Forelimb muscle (tissue), 1 donor: ENCODE data around the gene LRRC23. TPM values are rescaled to one million over a fixed set of nuclear protein-coding genes. Genes with fewer than 3 reads are reported as not detected.

Experiments used
- DNase-seq: peaks from one replicate; pipeline ENCODE4 v3.0.0-alpha.2; 2013; ENCODE audit warnings: low read depth
- polyA plus RNA-seq: library from polyadenylated mRNA; unstranded; fragments of 120-200 nt; gene quantifications from one replicate; pipeline ENCODE4 v1.2.1, GENCODE V29; 2013; ENCODE audit not compliant: insufficient read length

Gene LRRC23
- polyA plus RNA-seq, 1 donor = 10.5 TPM

DNA sequence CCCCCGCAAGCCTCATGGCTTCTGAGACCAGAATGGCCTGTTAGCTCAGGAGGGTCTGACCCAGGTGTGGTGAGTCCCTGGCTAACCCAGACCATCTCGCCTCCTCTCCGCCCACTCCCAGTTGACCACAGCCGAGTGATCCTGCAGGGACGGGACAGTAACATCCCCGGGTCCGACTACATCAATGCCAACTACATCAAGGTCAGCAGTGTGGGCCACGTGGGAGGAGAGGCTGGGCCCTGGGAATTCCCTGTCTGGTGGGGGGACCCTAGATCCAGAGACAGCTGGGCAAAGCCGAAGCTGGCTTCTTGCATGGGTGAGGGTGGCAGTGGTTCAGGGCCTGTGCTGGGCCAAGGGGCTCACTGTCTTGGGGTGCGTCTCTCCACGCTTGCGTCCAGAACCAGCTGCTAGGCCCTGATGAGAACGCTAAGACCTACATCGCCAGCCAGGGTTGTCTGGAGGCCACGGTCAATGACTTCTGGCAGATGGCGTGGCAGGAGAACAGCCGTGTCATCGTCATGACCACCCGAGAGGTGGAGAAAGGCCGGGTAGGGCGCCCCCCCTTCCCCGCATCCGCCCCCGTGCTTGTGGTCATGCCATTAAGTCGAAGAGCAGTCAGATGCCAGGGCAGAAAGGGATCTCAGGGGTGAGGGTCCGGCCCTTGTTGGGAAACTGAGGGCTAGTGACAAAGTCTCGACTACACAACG lies 51.6 kb downstream of the LRRC23 start:
- DNase-seq = no peak

DNA sequence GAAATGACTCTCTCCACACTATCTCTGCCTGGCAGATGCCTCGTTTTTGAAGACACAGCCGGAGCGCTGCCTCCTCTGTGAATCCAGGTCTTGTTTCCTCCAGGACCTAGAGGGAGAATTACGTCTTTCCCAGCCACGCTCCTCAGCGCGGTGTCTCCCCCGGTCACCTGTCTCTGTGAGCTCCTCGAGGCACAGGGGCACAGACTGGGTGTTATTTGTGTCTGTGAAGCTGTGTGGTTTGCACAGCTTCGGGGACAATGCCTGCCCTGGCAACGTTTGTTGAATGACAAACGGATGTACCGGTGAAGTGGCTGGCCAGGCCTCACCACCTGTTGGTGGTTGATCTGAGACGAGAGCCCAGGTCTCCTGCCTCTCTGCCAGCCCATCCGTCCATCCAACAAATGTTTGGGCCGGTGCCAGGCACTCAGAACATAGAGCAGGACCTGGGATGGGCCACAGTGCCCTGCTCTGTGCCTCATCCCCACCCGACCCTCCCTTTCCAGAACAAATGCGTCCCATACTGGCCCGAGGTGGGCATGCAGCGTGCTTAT lies 52.6 kb downstream of the LRRC23 start:
- no peak for DNase-seq

DNA sequence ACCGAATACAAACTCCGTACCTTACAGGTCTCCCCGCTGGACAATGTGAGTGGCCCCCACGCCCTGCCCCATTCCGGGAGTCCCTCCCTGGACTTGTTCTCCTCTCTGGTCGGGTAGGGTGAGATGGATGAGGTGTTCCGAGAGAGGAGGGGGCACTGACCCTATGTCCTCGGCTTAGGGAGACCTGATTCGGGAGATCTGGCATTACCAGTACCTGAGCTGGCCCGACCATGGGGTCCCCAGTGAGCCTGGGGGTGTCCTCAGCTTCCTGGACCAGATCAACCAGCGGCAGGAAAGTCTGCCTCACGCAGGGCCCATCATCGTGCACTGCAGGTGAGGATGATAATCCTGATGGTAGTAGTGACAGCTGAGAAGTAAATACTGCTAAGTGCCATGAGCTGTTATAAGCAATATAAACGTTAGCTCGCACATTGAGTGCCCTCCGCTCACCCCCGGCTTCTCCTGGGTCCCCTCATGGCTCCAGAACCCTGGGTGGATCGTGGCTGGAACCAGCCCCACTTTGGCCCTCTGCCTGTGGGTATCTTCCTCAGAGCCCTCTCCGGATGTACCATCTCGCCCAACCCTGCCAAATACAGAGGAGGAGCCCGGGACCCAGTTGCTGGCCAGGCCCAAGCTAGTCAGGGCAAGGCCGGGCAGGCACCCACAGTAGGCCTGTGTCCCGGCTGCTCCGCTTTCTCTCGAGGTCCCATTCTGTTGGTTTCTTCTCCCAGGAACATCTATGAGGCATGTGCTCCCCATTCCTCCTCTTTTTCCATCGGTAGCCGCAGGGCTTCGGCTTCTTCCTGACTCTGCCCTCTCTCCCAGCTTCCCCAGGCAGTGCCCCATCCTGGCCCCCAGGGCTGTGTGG lies 53.4 kb downstream of the LRRC23 start:
- no peak for DNase-seq

DNA sequence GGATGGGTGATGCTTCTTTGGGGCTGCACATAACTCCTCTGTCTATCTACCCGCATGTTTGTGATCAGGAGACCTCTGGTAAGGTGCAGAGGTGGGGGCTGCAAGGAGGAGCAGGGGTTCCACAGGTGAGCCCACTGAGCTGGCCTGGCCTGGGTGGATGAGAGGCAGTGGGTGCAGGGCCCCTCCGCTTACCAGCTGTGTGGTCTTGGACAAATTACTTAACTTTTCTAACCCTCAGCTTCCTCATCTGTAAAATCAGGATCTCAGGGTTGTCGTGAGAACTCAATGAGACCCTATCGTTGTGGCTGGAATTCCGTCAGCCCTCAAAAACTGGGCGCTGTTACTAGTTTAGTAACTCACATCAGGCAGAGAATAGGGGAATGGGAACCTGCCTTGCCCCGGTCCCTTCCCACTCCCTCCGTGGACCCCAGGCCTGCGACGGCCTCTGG lies 54.0 kb downstream of the LRRC23 start:
- no peak for DNase-seq

DNA sequence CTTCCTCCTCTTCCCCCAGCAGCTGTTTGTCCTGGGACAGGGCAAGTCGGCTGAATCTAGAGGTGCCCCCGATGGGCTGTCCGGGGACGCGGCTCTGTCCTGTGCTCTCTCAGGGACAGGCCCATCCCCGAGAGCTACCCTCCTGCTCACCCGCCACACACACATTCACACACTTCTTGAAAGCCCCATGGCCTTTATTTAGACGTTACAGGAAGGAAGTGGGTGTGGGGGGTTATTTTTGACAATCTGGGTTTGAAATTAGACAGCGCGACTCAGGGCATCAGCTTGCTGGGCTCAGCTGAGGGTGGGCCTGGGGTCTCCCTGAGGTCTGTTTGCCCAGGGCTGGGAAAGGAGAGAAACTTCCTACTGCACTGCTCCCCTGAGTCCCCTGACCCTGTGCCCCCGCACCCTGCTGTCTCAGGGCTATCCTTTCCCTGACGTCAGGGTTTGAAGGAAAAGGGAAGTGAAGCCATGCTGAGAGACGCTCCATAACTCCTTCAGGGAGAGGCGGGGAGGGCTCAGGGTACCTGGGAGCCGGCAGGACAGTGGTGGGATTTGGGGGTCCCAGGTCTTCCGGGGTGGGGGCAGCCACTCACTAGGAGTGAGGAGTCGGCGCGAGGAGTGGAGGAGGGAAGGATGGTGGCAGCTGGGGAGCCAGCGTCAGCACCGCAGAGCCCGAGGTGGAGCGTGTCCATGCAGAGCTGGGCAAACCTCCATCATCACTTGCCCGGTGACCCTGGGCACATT lies 54.6 kb downstream of the LRRC23 start:
- DNase-seq = no peak

DNA sequence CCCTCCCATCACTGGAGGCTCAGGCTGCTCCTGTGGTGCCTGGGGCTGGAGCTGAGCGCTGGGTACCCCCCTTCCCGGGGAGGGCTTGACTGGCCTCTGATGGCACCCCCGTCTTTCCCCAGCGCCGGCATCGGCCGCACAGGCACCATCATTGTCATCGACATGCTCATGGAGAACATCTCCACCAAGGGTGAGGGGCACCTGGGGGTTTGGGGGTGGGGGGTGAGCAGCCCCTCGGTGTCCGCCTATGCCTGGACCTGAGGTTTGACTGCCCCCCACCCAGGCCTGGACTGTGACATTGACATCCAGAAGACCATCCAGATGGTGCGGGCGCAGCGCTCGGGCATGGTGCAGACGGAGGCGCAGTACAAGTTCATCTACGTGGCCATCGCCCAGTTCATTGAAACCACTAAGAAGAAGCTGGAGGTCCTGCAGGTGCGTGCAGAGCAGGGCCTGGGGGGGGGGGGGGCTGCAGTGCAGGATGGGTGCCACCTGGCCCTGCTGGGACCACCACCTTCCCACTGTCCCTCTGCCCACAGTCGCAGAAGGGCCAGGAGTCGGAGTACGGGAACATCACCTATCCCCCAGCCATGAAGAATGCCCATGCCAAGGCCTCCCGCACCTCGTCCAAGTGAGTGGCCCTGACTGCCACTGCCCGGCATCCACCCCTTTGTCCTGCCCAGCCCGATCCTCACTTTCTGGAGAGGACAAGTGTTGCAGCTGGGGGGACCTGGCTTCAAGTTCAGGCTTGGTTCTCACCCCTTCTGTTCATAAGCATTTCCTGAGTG lies 55.4 kb downstream of the LRRC23 start:
- no peak for DNase-seq

DNA sequence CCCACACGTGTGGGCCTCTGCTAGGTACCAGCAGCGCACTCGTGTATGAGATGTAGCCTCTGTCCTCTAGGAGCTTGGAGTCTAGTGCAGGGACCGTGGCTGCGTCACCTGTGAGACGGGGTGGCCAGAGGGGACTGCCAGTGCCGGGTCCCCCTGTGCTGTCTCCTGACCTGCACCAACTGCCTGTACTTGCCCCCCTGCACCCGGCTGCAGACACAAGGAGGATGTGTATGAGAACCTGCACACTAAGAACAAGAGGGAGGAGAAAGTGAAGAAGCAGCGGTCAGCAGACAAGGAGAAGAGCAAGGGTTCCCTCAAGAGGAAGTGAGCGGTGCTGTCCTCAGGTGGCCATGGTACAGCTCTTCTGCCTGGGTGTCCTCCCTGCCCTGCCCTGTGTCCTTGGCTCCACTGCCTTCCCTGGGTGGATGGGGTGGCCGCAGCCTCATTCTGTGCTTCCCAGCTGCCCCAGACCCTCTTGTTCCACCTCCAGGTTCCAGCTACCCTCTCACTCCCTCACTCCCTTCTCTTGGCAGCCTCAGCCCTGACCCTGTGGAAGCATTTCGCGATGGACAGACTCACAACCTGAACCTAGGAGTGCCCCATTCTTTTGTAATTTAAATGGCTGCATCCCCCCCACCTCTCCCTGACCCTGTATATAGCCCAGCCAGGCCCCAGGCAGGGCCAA lies 56.1 kb downstream of the LRRC23 start:
- no peak for DNase-seq

DNA sequence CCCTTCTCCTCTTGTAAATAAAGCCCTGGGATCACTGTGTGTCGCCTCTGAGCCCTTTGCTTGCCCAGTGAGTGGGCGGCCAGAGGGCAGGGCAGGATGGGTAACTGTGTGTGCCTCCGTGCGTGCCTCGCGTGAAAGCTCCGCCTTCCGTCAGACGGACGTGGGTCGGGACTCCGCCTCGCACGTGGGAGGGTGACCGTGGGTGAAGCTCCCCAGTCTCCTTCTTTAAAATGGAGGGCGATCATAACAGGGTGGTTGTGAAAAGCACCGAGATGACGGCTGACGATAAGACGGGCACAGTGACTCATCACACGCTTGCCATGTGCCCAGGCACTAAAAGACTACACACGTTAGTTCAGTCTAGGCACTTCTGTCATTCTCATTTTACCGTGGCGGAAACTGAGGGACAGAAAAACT lies 56.7 kb downstream of the LRRC23 start:
- no peak for DNase-seq

DNA sequence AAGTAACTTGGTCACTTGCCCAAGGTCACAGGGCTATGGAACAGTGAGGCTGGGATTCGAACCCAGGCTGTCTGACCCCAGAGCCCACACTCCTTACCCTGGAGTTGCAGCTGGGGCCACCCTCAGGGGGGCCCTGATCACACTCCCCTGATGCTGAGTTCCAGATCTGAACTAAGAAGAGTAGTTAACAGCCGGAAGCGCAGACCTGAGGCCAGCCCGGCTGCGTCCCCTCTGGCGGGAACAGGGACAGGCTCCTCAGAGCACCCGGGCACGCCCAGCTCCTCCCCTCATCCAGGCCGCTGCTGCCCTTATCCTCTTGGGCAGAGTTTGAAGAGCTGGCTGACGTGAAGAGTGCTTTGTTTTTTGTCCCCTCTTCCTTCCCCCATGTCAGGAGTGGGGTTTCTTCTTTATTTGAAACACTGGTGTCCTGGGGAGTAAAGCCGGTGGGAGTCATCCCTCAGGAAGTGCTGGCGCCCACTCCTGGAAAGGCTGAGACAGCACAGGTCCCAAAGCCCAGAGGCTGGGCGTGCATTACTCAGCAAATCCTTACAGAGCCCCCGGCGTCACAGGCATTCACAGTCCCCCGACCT lies 57.2 kb downstream of the LRRC23 start:
- no peak for DNase-seq

DNA sequence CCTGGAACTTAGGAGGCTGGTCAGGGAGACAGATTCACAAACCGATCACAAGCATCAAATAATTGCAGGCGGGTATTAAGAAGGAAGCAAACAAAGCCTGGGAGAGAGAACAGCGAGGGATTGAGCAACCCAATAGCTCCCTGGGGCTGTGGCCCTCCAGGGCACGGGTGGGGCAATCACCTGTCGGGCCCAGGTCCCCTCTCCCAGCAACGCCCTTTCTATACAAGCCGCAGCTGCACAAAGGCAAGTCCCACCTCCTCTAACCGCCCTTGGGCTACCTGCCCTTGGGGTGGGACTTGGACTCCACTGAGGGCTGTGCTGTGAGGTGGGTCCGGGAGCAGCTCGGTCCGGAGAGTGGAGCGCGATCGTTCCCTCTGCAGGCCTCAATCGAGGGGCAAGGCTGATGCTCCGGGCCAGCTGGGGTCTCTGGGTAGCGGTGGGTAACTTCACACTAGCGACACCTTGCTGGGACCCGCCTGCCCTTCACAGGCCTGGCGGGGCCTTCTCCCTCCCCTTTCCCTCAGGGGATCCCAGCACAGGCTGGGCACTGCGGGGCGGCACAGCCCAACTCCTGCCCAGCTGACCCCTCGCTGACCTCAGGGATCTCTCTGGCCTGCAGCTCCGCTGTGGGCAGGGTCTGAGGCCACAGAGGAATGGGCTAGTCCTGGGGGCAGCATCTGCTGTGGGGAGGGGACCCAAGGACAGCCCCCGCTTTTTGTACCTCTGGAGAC lies 57.8 kb downstream of the LRRC23 start:
- DNase-seq = no peak

DNA sequence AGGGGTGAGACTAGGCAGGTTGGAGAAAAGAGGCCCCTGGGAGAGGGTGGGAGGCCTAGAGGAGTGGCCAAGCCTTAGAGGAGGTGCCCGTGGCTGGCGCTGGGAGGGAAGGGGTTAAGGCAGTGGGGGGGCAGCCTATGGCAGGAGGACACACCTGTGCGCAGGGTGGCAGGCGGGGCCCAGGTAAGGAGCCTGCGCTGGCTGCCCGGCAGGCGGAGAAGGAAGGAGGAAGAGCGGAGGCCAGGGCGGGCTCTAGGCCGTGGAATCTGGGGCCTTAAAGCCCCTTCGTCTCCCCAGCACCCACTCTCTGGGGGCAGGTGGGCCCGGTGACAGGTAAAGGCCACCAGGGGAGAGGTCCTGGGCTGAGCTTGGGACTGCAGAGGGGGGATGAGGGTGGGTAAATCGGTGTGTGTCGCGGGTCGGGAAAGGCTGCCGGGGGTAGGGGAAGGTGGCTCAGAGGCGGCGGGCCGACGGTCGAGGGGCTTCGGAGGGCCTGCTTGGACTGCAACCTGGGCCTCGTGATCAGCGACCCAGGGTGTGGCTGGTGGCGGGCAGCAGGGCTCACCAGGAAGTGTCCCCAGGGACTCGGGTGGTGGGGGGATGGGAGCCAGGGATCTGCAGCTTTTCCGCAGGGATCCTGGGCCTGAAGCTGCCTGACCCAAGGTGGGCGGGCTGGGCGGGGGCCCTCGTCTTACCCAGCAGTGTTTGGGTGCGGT lies 58.6 kb downstream of the LRRC23 start:
- no peak for DNase-seq

Other genes with a start within 250 kb of the LRRC23 start
- gene ING4, start 241.7 kb upstream of the LRRC23 start, polyA plus RNA-seq = 46.6 TPM
- gene ZNF384, start 215.4 kb upstream of the LRRC23 start, polyA plus RNA-seq = 47.0 TPM
- gene PIANP, start 204.0 kb upstream of the LRRC23 start, polyA plus RNA-seq = 3.2 TPM
- 63.3 TPM for gene COPS7A, start 180.8 kb upstream of the LRRC23 start, polyA plus RNA-seq
- gene MLF2, start 151.7 kb upstream of the LRRC23 start, polyA plus RNA-seq = 130 TPM
- 373 TPM for gene PTMS, start 138.5 kb upstream of the LRRC23 start, polyA plus RNA-seq
- 0.70 TPM for gene LAG3, start 132.3 kb upstream of the LRRC23 start, polyA plus RNA-seq
- gene CD4, start 115.3 kb upstream of the LRRC23 start, polyA plus RNA-seq = 5.6 TPM
- gene GPR162, start 83.0 kb upstream of the LRRC23 start, polyA plus RNA-seq = 16.8 TPM
- 40.3 TPM for gene P3H3, start 76.4 kb upstream of the LRRC23 start, polyA plus RNA-seq
- gene GNB3, start 63.9 kb upstream of the LRRC23 start, polyA plus RNA-seq = 32.4 TPM
- 17.5 TPM for gene CDCA3, start 53.5 kb upstream of the LRRC23 start, polyA plus RNA-seq
- 62.2 TPM for gene USP5, start 52.7 kb upstream of the LRRC23 start, polyA plus RNA-seq
- 1,115 TPM for gene TPI1, start 37.3 kb upstream of the LRRC23 start, polyA plus RNA-seq
- 8.9 TPM for gene SPSB2, start 31.5 kb upstream of the LRRC23 start, polyA plus RNA-seq
- gene ENO2, start 9.8 kb downstream of the LRRC23 start, polyA plus RNA-seq = 6.1 TPM
- 70.4 TPM for gene ATN1, start 23.1 kb downstream of the LRRC23 start, polyA plus RNA-seq
- not detected for gene RNU7-1, start 39.0 kb downstream of the LRRC23 start, polyA plus RNA-seq
- gene C12orf57, start 39.2 kb downstream of the LRRC23 start, polyA plus RNA-seq = 155 TPM
- 5.0 TPM for gene PTPN6, start 46.5 kb downstream of the LRRC23 start, polyA plus RNA-seq
- gene PHB2, start 65.8 kb downstream of the LRRC23 start, polyA plus RNA-seq = 304 TPM
- 28.8 TPM for gene EMG1, start 66.1 kb downstream of the LRRC23 start, polyA plus RNA-seq
- 20.1 TPM for gene LPCAT3, start 113.7 kb downstream of the LRRC23 start, polyA plus RNA-seq
- 66.4 TPM for gene C1S, start 155.9 kb downstream of the LRRC23 start, polyA plus RNA-seq
- 80.9 TPM for gene C1R, start 187.6 kb downstream of the LRRC23 start, polyA plus RNA-seq
- 10.5 TPM for gene C1RL, start 204.4 kb downstream of the LRRC23 start, polyA plus RNA-seq
- gene RBP5, start 224.1 kb downstream of the LRRC23 start, polyA plus RNA-seq = 2.4 TPM
- gene CLSTN3, start 225.5 kb downstream of the LRRC23 start, polyA plus RNA-seq = 13.5 TPM